GM12864 (cell line): ENCODE measurements around the gene GPR151.

Experiments used
- DNase-seq: peaks from one replicate; pipeline ENCODE4 v3.0.0-alpha.2; 2011; ENCODE audit warnings: low read depth
- H3K4me3 ChIP-seq: 2 replicates; pipeline ENCODE4 v1.5.1; 2011; ENCODE audit warnings: mild to moderate bottlenecking, low read depth, low read length, control low read depth
- TF ChIP-seq, protein P1 (sequence below): IDR thresholded peaks from 2 replicates; pipeline ENCODE4 v1.5.1; 2011; ENCODE audit warnings: low read depth, mild to moderate bottlenecking, moderate library complexity, low read length, control low read depth, inconsistent platforms; ENCODE audit errors: missing control alignments

Gene GPR151

DNA sequence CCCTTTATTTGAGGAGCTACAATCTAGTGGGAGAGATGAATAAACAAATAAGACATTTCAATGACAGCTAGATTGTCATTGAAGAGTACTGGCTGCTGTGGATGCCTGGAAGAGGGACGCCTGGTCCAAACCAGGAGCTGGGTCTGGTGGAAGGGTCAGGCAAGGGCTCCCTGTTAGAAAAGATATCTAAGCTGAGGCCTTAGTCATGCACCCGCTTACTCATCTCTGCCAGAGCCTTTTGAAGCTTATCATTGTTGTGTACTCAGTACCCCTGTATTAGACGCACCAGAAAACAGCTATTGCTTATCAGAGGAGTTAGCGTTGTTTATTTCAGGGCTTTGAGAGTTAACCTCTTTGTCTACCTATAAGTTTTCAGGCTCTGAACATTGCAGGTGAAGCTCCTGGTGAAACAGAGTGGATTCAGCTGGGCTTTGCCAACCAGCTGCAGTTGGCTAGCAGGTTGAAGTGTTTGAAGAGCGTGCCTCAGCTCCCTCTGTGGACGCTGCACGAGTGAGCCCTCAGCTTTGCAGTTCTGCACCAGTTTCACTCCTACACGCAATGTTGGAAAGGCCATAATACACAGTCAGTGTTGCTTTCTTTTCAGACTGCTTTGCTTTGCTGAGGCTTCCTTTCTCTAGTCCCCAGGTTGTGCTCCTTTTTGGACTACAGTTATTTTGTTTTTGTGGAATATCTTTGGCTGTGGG is 5.6 kb upstream of the GPR151 start:
- DNase-seq: no peak
- TF ChIP-seq, protein P1, sequence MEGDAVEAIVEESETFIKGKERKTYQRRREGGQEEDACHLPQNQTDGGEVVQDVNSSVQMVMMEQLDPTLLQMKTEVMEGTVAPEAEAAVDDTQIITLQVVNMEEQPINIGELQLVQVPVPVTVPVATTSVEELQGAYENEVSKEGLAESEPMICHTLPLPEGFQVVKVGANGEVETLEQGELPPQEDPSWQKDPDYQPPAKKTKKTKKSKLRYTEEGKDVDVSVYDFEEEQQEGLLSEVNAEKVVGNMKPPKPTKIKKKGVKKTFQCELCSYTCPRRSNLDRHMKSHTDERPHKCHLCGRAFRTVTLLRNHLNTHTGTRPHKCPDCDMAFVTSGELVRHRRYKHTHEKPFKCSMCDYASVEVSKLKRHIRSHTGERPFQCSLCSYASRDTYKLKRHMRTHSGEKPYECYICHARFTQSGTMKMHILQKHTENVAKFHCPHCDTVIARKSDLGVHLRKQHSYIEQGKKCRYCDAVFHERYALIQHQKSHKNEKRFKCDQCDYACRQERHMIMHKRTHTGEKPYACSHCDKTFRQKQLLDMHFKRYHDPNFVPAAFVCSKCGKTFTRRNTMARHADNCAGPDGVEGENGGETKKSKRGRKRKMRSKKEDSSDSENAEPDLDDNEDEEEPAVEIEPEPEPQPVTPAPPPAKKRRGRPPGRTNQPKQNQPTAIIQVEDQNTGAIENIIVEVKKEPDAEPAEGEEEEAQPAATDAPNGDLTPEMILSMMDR: no peak
- H3K4me3 ChIP-seq: no peak overlapping the region

GRCh38 chr5:146520731-146521130 is 4.7 kb upstream of the GPR151 start:
- TF ChIP-seq, protein P1: no peak
- DNase-seq: no peak
- H3K4me3 ChIP-seq: no peak overlapping the region

DNA sequence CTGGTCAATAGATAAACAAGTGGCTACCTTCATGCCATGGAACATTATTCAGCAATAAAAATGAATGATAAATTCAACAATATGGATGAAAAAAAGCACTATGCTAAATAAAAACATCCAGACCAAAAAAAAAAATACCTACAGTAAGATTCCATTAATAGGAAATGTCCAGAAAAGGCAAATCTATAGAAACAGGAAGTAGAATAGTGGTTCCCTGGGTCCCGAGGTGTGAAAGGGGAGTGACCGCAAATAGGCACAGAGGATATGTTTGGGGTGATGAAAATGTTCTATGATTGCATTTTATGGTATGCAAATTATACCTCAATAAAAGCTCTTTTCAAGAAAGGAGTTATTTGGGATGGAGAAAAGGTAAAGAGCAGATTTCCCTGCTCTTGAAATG is 3.6 kb upstream of the GPR151 start:
- TF ChIP-seq, protein P1: no peak
- no peak for DNase-seq
- no peak overlapping the region for H3K4me3 ChIP-seq

GRCh38 chr5:146515473-146516150 is 378 bp downstream of the GPR151 start:
- H3K4me3 ChIP-seq: no peak overlapping the region
- no peak for DNase-seq
- TF ChIP-seq, protein P1: no peak

GRCh38 chr5:146514575-146514974 is 1.4 kb downstream of the GPR151 start:
- H3K4me3 ChIP-seq: no peak overlapping the region
- TF ChIP-seq, protein P1: no peak
- DNase-seq: no peak

DNA sequence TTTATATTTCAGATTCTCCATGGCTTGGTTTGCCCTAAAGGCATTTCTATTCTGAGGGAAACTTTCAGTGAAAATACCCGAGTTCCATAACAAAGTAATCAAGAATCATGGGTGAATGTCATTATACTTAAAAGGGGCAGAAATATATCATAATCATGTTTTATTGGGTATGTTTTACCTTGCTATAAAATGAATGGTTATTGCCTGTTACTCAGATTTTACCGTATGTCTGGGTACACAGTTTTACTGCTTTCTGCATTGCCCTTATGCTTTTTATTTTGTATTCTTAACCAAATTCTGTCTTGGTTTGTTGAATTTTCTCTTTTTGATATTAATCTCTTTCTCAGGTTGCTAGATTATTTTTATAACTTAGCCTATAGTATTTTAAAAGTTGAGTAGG is 2.5 kb downstream of the GPR151 start:
- H3K4me3 ChIP-seq: no peak overlapping the region
- TF ChIP-seq, protein P1: no peak
- DNase-seq: no peak
